KBM-7 (cell line): ENCODE results near the gene MT3.
A peak's percentile ranks its signal among the peaks of the same experiment; 100 is the strongest.

Experiments
- DNase-seq: peaks from one replicate; pipeline ENCODE4 v3.0.0-alpha.2; 2015
- in situ Hi-C: fragments of 300-500 bp; cut with MboI; formaldehyde crosslinking; loops from 2 replicates; pipeline ENCODE4 v1.14.3; 2020; ENCODE audit warnings: low sequenced_read_pairs, low pct_unique_long_range_greater_than_20kb, mixed read lengths

MT3 gene

GRCh38 chr16:56589141-56590039 is at the start of gene MT3:
Gene MT3 (plus strand): TSS chr16:56589528. CDS start chr16:56589591, 63 bp downstream.
- no peak for DNase-seq
- in situ Hi-C loops: no loop called here

GRCh38 chr16:56539656-56540055 is 49.7 kb upstream of the MT3 start:
- in situ Hi-C loops: no loop called here
- no peak for DNase-seq

- in situ Hi-C loops: no loop called here
- DNase-seq: no peak
These were observed 47.3 kb upstream of the MT3 start for GRCh38 chr16:56542039-56542438.

DNA sequence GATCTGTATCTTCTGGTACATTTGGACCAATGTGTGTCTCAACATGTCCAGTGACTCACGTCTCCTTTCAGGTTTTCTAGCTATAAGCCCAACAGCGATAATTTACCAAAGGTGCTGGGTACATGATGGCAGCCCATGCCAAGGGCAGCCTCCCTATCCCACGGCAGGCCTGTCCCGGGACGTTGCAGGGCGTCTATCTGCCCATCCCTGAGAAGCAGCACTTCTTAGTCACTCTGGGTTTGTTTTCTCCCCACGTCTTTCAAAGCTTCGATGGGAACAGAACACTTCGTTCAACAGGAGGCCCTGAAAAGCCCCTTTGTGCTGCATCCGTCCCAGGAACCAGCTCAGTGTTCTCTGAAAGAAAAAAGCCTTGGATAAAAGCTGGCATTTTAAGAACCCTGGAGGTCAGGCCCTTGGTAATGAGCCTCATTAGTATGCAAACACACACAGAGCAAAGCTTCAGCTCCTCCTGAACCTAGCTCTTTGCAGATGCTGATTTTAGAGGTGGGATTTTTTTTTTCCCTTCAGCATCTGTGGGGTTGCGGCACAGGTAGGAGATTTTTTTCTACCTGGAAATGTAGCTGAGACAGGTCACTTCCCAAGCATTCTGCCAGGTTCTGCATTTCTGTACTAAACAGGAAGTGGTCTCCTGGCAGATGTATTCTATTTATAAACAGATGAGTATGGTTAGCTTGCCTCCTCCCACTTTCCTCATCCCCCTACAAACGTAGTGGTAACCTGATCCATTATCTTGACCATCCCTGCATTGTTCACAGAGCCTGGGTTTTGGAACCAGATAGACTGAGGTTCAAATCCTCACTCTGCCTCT is 42.0 kb upstream of the MT3 start:
- in situ Hi-C loops: no loop called here

GRCh38 chr16:56547949-56548567 is 41.3 kb upstream of the MT3 start:
- in situ Hi-C loops: no loop called here
- DNase-seq: no peak

More for the DNA sequence above, 42.0 kb upstream of the MT3 start:
- DNase-seq: peak; percentile 82

- in situ Hi-C loops: no loop called here
- DNase-seq: no peak
These were observed 40.2 kb upstream of the MT3 start for GRCh38 chr16:56549161-56549560.

- DNase-seq: no peak
- in situ Hi-C loops: no loop called here
These were observed 39.5 kb upstream of the MT3 start for GRCh38 chr16:56549744-56550385.

DNA sequence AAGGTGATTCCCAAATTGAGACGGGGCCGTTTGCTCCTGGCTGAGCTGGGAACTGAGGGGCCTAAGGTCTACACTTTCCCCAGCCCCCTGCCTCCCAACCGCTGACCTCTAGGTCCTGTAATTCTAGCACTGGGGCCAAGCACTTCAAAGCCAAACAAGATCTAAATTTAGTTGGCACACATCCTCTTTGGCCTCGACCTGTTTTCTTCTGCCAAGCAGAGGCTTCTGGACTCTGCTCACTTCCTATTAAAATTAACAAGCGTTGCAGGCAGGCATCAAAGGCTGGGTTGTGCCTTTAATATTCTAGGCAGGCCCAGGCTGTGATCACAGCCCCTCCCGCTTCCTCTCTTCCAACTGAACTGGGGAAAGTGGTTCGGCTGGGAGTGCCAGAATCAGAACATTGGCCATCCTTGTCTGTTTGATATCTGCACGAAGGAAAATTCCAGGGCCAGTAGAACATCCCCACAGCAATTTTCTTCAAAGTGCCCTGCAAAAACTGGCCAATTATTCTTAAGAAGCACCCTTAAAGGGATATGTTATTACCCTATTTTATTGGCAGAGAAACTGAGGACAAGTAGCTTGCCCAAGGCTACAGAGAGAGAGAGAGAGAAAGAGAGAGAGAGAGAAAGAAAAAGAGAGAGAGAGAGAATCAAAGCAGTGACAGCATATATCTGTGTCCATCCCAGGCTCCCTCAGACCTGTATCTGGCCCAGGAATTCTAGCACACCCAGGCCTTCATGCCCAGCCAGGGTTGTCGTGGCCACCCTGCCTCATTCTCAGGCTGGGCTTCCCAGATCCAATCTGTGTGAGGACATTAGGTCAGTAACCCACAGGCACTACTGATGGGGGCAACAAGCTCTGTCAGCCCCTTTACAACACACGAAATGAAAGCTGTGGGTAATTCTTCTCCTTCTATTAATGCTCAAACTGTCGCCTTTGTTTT is 37.3 kb upstream of the MT3 start:
- in situ Hi-C loops: no loop called here
- DNase-seq: peak; percentile 34

GRCh38 chr16:56554441-56554840 is 34.9 kb upstream of the MT3 start:
- no peak for DNase-seq
- in situ Hi-C loops: no loop called here

DNA sequence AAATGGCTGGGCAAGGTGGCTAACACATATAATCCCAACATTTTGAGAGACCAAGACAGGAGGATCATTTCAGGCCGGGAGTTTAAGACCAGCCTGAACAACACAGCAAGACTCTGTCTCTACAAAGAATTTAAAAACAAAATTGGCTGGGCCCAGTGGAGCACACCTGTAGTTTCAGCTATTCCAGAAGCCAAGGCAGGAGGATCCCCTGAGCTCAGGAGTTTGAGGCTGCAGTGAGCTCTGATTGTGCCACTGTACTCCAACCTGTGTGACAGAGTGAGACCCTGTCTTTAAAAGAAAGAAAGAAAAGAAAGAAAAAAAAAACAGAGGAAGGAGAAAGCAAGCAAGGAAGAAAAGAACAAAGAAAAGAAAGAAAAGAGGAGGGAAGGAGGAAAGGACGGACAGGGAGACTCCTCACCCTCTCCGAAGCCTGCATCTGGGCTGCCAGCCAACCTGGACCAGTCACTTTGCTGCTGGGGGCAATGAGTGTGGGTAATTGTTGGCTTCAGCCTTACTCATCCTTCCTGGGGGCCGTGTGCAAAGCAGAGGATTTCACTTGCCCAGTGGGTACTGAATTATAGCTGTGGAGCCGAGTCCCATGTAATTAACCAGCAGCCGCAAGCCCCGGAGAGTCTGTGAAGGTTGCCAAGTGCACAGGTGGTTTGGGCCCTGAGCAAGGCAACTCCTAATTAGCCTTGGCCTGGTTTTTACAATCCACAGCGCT is 31.1 kb upstream of the MT3 start:
- in situ Hi-C loops: no loop called here
- DNase-seq: no peak

DNA sequence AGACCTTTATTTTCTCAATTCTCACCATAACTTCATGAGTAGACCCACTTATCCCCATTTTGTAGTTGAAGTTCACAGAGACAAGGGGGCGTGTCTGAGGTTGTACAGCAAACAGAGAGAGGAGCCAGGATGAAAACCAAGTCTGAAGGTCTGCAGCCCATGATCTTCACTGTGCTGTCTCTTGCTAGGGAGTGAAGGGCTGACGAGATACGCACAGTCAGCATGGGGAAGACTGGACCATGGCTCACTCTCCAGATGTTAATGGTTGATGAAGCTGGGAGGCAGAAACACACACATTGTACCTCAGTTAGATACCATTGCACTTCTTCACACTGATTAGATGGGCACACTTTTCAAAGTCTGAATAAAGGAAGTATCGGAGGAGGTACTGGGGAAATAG is 30.2 kb upstream of the MT3 start:
- no peak for DNase-seq
- in situ Hi-C loops: no loop called here

GRCh38 chr16:56560447-56560846 is 28.9 kb upstream of the MT3 start:
- DNase-seq: no peak
- in situ Hi-C loops: no loop called here

GRCh38 chr16:56561126-56561525 is 28.2 kb upstream of the MT3 start:
- DNase-seq: no peak
- in situ Hi-C loops: no loop called here

DNA sequence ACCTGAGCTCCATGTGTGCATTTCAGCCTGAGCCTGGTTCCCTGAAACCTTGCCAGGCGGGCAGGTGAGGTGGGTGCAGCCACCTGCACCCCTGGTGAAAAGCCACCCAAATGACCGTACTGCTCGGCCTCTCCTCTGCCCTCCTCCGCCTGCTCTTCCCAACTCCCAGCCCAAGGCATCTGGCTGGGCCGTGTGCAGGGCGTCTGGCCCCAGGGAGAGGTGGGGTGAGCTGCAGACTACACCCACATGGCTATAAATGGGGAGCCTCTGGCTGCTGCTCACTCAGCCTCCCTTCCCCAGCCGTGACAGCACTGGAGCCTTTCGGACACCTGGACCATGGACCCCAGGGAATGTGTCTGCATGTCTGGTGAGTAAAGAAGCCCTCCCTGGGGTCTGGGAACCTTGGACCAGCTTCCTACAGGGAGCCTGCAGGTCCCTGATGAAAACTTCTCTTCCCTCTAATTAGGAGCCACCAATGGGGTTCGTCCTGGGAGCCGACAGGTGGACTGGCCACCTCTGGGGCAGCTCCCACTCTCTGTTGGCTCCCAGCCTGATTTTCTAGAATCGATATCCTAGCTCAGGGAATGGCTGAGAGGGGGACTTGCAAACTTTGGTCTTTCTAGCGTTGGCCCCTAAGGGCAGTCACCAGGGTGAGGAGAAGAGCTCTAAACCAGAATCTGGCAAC is 24.4 kb upstream of the MT3 start, which contains the start of gene MT4:
Gene MT4, plus strand, starts transcription at position 281 of the 685 bp plus-strand sequence. Its CDS starts 56 bp downstream, at position 337.
- in situ Hi-C loops: no loop called here
- no peak for DNase-seq

DNA sequence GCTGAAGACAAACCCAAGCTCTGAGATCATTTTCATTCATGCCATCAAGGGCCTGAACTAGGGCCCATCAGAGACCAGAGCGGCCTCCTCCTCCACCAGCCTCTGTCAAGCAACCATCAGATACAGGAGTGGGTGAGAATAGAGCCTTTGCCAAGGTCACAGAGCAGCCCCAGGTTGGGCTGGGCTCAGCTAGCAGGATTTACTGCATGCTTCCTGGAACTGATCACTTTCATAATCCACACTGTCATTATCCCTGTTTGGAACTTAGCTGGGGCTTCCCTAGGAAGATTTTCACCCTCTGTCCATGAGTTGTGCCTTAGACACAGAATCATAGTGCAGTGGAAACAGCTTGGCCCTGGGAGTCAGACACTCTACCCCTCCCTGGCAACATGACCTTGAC is 19.4 kb upstream of the MT3 start:
- in situ Hi-C loops: no loop called here
- no peak for DNase-seq

DNA sequence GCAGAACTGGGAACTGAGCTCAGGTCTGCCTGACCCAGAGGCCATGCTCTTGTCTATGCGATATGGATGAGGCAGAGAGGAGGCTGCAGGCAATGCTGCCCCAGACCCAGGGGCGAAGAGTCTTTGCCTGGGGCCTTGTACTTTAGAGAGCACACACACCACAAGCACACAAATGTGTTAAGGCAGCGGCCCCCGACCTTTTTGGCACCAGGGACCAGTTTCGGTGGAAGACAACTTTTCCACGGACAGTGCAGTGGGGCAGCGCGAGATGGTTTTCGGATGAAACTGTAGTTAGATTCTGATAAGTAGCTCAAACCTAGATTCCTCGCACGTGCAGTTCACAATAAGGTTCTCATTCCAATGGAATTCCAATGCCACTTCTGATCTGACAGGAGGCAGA is 17.8 kb upstream of the MT3 start:
- in situ Hi-C loops: no loop called here

DNA sequence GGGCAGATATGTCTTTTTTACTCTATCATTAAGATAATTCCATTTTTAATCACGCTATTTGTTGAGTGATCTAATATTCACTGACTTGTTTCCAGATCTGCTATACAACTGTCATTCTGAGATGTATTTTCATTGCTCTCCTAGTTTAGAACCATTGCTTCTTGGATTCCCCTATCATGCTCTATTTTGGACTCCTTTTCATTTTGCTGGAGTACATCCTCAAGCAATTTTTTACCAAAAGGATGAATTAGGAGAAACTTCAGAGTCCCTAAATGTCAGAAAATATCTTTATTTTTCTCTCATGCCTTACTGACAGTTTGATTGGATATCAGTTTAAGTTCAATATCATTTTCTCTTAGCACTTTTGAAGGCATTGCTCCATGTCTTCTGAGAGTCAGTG is 14.7 kb upstream of the MT3 start:
- in situ Hi-C loops: no loop called here
- no peak for DNase-seq

More for the DNA sequence above, 17.8 kb upstream of the MT3 start:
- DNase-seq: no peak
